ENCODE measurements around the gene CTSA.

Gene CTSA

DNA sequence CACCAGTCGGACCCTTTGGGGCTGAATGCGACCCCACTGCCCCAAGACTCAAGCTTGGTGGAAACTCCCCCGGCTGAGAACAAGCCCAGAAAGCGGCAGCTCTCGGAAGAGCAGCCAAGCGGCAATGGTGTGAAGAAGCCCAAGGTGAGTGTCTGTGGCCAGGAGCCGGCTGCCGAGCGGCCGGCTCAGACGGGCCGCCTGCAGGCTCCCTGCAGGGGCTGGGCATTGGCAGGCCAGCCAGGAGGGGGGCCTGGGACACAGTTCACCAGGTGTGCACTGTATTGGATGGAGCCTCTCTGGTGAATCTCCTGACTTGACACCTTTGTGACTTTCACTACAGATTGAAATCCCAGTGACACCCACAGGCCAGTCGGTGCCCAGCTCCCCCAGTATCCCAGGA is 49.3 kb downstream of the CTSA start:
- no peak for DNase-seq (ENCODE audit: low read depth)

DNA sequence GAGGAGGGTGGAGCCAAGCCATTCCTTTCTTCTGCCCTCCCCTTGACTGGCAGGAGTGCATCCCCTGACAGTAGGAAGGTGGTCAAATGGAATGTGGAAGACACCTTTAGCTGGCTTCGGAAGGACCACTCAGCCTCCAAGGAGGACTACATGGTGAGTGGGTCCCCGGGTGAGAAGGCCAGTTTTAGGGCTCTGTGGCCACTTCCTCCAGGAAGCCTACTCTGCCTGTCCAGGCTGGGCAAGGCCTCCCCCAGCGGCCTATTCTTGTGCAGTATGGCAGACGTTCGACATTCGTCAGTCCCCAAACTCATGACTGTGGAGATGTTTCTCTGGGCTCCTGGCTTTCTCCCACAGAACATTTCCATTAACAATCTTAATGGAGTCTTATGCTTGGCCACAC is 52.5 kb downstream of the CTSA start:
- DNase-seq (ENCODE audit: low read depth): no peak

DNA sequence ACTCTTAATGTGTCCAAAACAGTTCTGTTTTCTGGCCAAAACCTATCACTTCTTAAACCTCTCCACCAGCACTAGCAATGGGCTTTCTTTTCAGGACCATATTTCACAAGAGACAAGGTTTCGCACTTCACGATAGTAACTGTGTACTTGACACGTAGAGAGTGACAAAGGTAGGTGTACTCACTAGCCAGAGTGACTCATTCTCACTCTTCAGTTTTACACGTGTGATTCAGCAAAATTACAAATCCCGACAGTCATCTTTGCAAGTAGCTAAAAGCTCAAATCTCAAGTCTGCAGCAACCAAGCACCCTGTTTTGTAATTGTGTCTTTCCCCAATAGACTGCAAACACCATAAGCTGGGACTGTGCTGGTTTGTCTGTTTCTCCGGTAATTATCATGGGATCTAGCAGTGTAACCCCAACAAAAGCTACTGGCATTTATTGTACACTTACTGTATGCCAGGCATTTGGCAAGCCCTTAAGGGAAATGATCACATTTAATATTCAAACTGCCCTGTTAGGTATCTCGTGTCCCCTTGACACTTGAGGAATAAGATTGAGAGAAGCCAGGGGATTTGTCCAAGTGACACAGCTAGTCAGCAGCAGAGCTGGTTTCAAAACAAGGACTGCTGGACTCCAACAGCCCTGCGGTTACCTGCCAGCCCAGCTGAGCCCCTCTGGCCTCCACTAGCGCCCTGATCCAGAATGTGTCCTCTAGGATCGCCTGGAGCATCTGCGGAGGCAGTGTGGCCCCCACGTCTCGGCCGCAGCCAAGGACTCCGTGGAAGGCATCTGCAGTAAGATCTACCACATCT is 53.2 kb downstream of the CTSA start:
- DNase-seq (ENCODE audit: low read depth): no peak

DNA sequence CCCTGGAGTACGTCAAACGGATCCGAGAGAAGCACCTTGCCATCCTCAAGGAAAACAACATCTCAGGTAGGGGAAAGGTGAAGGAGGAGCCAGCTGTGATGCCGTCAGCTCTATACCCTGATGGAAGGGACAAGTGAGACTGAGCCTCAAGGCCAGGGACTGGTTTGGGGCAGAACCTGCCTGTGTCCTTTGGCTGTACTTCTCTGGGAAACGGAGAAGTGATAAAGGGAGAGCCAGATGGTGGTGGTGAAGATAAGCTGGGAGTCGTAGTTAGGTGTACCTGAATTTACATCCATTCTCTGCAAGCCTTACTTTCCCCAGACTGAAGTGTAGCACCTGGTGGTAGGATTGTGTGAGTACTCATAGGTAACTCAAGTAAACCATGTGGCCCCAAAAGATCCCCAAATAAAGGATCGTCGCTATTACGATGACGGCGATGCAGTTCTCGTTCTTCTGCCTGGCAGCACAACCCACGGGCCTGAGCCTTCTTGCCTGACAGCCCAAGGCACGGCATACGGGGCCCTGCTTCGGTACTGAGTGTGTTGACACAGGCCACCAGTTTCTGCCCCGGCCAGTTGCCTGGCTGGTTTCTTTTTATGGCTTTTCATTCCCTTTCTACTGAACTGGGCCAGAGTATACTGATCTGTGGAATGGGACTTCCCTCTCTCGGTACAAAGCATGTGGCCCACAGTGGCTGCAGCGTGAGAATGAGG is 54.0 kb downstream of the CTSA start:
- DNase-seq (ENCODE audit: low read depth): no peak

DNA sequence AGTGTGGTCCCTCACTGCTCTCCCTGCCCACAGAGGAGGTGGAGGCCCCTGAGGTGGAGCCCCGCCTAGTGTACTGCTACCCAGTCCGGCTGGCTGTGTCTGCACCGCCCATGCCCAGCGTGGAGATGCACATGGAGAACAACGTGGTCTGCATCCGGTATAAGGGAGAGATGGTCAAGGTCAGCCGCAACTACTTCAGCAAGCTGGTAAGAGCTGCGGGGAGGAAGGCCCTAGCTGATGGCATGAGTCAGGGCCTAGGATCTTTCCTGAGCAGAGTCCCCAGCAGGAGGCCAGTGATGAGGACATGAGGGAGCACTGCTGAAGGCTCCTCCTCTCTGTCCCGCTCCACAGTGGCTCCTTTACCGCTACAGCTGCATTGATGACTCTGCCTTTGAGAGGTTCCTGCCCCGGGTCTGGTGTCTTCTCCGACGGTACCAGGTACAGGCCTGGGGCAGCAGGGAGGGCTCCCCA is 54.6 kb downstream of the CTSA start:
- DNase-seq (ENCODE audit: low read depth): no peak

DNA sequence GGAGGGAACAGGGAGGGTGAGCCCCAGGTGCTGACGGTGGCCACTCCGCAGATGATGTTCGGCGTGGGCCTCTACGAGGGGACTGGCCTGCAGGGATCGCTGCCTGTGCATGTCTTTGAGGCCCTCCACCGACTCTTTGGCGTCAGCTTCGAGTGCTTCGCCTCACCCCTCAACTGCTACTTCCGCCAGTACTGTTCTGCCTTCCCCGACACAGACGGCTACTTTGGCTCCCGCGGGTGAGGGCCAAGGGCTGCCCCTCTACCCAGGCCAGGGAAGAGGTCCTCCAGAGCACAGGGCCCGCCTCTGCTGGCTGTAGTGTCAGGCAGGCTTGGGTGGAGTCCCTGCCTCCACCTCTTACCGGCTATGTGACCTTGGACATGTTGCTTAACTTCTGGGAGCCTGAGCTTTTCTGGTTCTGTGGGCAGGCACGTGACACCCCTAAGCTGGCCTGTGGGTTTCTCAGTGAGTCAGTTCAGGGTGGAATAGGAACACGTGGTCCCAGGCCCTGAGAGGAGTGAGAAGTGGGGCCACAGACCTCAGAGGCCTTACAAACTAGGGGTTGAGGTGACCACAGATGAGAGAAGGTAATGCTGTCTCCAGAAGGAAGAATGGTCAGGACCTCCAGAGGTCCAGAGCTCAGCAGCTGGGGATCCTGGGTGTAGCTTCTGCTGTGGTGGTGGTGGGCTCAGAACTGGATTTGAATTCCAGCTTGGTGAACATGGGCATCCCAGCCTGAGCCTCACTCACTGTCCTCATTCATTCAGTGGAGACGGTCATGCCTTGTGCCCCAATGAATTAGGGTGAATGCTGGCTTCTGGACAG is 55.2 kb downstream of the CTSA start:
- no peak for DNase-seq (ENCODE audit: low read depth)

DNA sequence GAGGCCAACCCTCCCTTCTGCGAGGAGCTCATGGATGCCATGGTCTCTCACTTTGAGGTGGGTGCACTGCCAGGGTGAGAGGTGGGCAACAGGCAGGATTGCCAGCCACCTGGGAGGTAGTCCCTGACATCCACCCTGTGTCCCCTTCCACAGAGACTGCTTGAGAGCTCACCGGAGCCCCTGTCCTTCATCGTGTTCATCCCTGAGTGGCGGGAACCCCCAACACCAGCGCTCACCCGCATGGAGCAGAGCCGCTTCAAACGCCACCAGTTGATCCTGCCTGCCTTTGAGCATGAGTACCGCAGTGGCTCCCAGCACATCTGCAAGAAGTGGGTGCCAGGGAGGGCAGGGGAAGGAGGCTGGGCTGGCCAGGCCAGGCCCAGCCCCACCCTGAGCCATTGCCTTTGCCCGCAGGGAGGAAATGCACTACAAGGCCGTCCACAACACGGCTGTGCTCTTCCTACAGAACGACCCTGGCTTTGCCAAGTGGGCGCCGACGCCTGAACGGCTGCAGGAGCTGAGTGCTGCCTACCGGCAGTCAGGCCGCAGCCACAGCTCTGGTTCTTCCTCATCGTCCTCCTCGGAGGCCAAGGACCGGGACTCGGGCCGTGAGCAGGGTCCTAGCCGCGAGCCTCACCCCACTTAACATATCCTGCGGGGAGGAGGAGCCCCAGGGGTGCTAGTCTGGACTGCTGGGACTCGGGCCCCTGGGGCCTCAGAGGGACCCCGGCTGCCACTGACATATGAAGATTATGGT is 56.2 kb downstream of the CTSA start:
- DNase-seq (ENCODE audit: low read depth): no peak

DNA sequence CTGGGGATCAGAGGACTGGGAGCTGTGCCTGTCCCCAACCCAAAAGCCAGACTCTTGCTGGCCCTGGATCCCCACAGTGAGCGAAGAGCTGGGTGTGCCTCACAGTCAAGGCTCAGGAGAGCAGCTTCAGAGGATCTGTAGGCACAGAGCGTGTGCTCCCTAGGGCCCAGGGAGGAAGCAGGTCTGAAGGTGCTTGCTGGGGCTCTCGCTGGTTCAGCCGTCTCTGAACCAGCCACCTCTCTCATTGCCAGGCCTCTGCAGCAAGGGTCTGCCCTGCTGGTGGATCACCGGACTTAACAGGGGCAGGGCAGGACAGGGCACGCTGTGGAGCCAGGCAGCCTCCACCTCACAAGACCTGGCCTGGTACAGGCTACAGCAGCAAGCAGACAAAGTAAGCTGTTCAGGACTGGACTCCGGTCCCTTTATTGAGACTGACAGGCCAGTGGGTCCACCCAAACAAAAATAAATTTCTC is 57.2 kb downstream of the CTSA start:
- DNase-seq (ENCODE audit: low read depth): no peak

Data from GM04503 (cell line).